ENCODE data around the gene EXOC2.

The EXOC2 gene

DNA sequence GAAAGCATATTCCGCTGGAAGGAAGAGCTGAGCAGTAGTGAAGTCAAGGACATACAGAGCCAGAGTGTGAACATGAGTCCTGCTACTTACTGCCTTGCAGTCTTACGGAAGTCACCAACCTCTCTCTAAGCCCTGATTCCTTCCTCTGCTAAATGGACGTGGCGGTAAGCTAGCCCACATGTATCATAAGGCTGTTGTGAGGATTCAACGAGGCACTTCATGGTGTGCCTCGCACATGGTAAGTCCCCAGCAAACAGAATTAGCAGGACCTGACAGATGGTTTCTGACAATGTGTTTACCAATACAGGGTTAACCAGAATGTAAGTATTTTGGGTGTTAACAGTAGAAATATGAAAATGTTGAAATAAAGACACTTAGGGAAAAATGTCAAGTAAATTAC, 208.2 kb downstream of the EXOC2 start:
- Mint-ChIP-seq H3K9me3 (peaks cover 9% of the 10 kb centered on the region), H3K27ac (peak overlapping the region; percentile 24), H3K4me3 (no peak overlapping the region), H3K4me1 (no peaks in the 10 kb centered on the region), H3K36me3 (ENCODE audit: low read depth) (peaks cover 35% of the 10 kb centered on the region), H3K27me3 (ENCODE audit: low read depth, poor library complexity) (peaks cover 3% of the 10 kb centered on the region)
- DNase-seq = no peak
- no peak for TF ChIP-seq CTCF (IDR thresholded peaks at IDR 0.05)

DNA sequence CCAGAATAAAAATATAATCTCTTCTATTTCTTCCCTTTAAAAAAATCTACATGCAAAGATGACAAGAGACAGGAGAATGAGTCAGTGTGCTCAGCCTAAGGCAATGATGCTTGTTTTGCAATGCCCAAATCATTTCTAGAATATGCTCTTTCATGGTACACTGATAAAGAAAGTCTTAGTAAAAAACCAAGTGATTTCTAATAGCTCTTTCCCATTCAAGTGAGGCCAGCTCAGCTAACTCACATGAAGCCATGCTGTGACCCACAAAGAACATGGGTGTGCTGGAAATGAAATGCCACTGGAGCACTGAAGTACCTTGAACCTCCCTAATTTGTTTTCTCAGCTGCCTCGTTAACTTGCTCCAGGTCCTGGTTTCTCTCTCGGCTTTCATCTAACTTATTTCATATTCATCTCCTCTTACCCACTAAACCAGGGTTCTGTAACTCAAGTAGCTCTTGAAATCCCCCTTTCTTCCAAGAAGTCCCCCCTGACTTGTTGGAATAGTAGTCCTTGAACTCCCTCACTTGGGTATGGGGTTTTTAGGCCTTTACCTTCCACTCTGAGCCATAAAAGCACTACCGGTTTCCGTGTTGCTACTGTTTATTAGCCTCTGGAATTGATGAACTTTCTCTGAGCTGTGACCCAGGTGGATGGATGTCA, 208.7 kb downstream of the EXOC2 start:
- Mint-ChIP-seq H3K27ac (peak overlapping the region; percentile 24), H3K4me3 (no peak overlapping the region), H3K4me1 (no peaks in the 10 kb centered on the region), H3K9me3 (peaks cover 9% of the 10 kb centered on the region), H3K36me3 (ENCODE audit: low read depth) (peaks cover 35% of the 10 kb centered on the region), H3K27me3 (ENCODE audit: low read depth, poor library complexity) (peaks cover 3% of the 10 kb centered on the region)
- no peak for TF ChIP-seq CTCF (IDR thresholded peaks at IDR 0.05)
- DNase-seq = no peak

DNA sequence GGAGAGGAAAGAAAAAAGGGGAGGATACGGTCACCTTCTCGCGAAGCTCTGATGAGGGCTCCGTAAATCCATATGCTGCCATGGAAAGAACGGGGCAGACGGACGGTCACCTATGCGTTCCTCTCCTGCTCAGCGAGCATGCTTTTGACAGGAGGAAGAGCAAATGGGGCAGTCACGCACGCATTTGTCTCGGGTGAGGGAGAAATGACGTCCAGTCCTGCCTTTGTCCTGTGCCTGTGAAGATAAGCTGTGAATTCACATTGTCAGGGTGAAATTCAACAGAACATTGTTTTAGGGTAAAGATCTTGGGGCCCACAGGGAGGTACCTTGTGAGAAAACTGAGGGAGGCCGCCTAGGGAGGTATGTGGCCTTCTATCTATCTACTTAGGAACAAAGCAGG, 217.6 kb downstream of the EXOC2 start:
- H3K4me1 Mint-ChIP-seq = peaks cover 19% of the 10 kb centered on the region
- H3K27ac Mint-ChIP-seq = no peak overlapping the region
- H3K4me3 Mint-ChIP-seq = no peak overlapping the region
- H3K9me3 Mint-ChIP-seq = no peaks in the 10 kb centered on the region
- no peak for DNase-seq
- H3K27me3 Mint-ChIP-seq (ENCODE audit: low read depth, poor library complexity) = peaks cover 6% of the 10 kb centered on the region
- H3K36me3 Mint-ChIP-seq (ENCODE audit: low read depth) = no peaks in the 10 kb centered on the region
- no peak for TF ChIP-seq CTCF (IDR thresholded peaks at IDR 0.05)

- no peak for DNase-seq
- Mint-ChIP-seq H3K4me1 (peaks cover 24% of the 10 kb centered on the region), H3K9me3 (no peaks in the 10 kb centered on the region), H3K27me3 (ENCODE audit: low read depth, poor library complexity) (peaks cover 6% of the 10 kb centered on the region), H3K27ac (no peak overlapping the region), H3K4me3 (no peak overlapping the region), H3K36me3 (ENCODE audit: low read depth) (no peaks in the 10 kb centered on the region)
- no peak for TF ChIP-seq CTCF (IDR thresholded peaks at IDR 0.05)
Measured at GRCh38 chr6:474453-475185, 218.3 kb downstream of the EXOC2 start.

DNA sequence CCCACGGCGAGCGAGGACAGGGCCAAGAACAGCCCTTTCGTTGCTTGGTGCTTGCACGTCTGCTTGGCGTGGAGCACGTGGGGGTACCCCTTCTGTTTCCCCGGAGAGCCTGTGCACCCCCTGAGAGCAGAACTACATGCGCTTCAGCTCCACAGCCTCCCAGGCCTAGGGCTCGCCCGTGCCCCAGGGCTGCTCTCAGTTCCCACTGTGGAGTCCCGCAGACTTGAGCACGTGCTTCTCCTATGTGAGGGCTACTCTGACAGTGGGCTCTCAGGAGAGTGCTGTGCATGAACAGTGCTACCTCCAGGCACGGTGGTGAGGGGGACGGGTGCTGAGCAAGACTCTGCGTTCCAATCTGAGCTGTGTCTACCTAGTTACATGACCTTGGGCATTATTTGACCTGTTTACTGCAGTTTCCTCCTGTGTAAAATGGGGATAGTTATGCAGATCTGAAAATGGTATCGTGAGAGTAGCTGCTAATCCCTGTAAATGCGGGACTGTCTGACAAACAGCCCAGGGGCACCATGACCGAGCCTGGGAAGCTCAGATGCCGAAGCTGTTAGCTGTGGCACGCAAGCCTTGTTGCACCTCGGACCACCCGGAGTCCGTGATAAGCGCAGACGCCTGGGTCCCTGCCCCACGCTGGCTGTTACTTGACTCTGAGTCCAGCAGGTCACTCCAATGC, 219.0 kb downstream of the EXOC2 start:
- Mint-ChIP-seq H3K27ac (no peak overlapping the region), H3K27me3 (ENCODE audit: low read depth, poor library complexity) (peaks cover 8% of the 10 kb centered on the region), H3K4me3 (no peak overlapping the region), H3K4me1 (peaks cover 24% of the 10 kb centered on the region), H3K9me3 (no peaks in the 10 kb centered on the region), H3K36me3 (ENCODE audit: low read depth) (no peaks in the 10 kb centered on the region)
- TF ChIP-seq CTCF (IDR thresholded peaks at IDR 0.05) = no peak
- DNase-seq = no peak
